SU-DHL-6 (cell line): ENCODE results near the gene KRT4.

Source experiments
- CTCF ChIP-seq: fragments of 200-600 bp; sonication (generic); IDR thresholded peaks from one replicate; pipeline ENCODE4 v1.5.1; 2017; ENCODE audit warnings: antibody characterized with exemption, mild to moderate bottlenecking, low read length, moderate library complexity; ENCODE audit not compliant: insufficient read depth, poor library complexity, severe bottlenecking
- EZH2phosphoT487 ChIP-seq: fragments of 200-600 bp; sonication (generic), shearing (Covaris generic); conservative IDR thresholded peaks from 2 replicates; pipeline ENCODE4 v1.6.1; 2018; ENCODE audit warnings: mild to moderate bottlenecking, antibody characterized with exemption, low read length, moderate library complexity, mixed read lengths

- TF ChIP-seq CTCF (no peak), EZH2phosphoT487 (no peak)
Measured at GRCh38 chr12:52763036-52763659, 50.8 kb downstream of the KRT4 start.
